ENCODE results near the gene TMEM35A. TPM values are rescaled to one million over a fixed set of nuclear protein-coding genes. Genes with fewer than 3 reads are reported as not detected.

The TMEM35A gene
- total RNA-seq, 1 donor from 2014 or later = 1.5 TPM

- Histone ChIP-seq H3K9me3 (no peaks in the 10 kb centered on the region), H3K27me3 (ENCODE audit: low read depth) (no peaks in the 10 kb centered on the region), H3K4me3 (no peak overlapping the region), H3K27ac (no peak overlapping the region), H3K4me1 (no peaks in the 10 kb centered on the region), H3K36me3 (no peaks in the 10 kb centered on the region)
- DNase-seq = no peak
- no peak for ATAC-seq
- no peak for TF ChIP-seq CTCF (IDR thresholded peaks at IDR 0.05)
- intact Hi-C loops (cut with DNase I) = no loop called here
These were observed 39.0 kb downstream of the TMEM35A start for GRCh38 chrX:101117701-101118100.

GRCh38 chrX:101136235-101136634, 57.6 kb downstream of the TMEM35A start:
- ATAC-seq = no peak
- Histone ChIP-seq H3K36me3 (no peaks in the 10 kb centered on the region), H3K4me1 (no peaks in the 10 kb centered on the region), H3K9me3 (no peaks in the 10 kb centered on the region), H3K27ac (no peak overlapping the region), H3K27me3 (ENCODE audit: low read depth) (no peaks in the 10 kb centered on the region), H3K4me3 (no peak overlapping the region)
- TF ChIP-seq CTCF (IDR thresholded peaks at IDR 0.05) = no peak
- no peak for DNase-seq
- intact Hi-C loops (cut with DNase I) = no loop called here

Other genes starting within 250 kb of the TMEM35A start
- not detected for gene NOX1, start 204.5 kb upstream of the TMEM35A start, total RNA-seq
- gene XKRX, start 150.0 kb upstream of the TMEM35A start, total RNA-seq = 8.1 TPM
- not detected for gene ARL13A, start 109.2 kb upstream of the TMEM35A start, total RNA-seq
- gene TRMT2B, start 26.8 kb upstream of the TMEM35A start, total RNA-seq = 19.4 TPM
- 1.4 TPM for gene CENPI, start 19.3 kb downstream of the TMEM35A start, total RNA-seq
- gene DRP2, start 140.9 kb downstream of the TMEM35A start, total RNA-seq = not detected
- gene TAF7L, start 212.5 kb downstream of the TMEM35A start, total RNA-seq = not detected